GM18519 (cell line): ENCODE measurements around the gene CDRT4.

Experiments used
- ATAC-seq: cut with Tn5 transposase; IDR thresholded peaks from one replicate; pipeline ENCODE4 v1.9.1; 2021; ENCODE audit warnings: mild to moderate bottlenecking, moderate library complexity; ENCODE audit not compliant: unreplicated experiment, low FRiP score

The CDRT4 gene

GRCh38 chr17:15493693-15494035 is 26.2 kb upstream of the CDRT4 start:
- no peak for ATAC-seq

- no peak for ATAC-seq
Observed at GRCh38 chr17:15492791-15493692, 25.6 kb upstream of the CDRT4 start.

- ATAC-seq, result no peak
Observed at GRCh38 chr17:15492186-15492585, 24.8 kb upstream of the CDRT4 start.

GRCh38 chr17:15490634-15491261 is 23.3 kb upstream of the CDRT4 start:
- ATAC-seq, result no peak

GRCh38 chr17:15488557-15488956 is 21.1 kb upstream of the CDRT4 start:
- ATAC-seq, result no peak

GRCh38 chr17:15485045-15485444 is 17.6 kb upstream of the CDRT4 start:
- ATAC-seq, result no peak

GRCh38 chr17:15483431-15483830 is 16.0 kb upstream of the CDRT4 start:
- no peak for ATAC-seq

GRCh38 chr17:15482476-15482875 is 15.1 kb upstream of the CDRT4 start:
- ATAC-seq, result no peak

- no peak for ATAC-seq
Observed at GRCh38 chr17:15481481-15481880, 14.1 kb upstream of the CDRT4 start.

GRCh38 chr17:15480204-15480603 is 12.8 kb upstream of the CDRT4 start:
- ATAC-seq, result no peak

- ATAC-seq, result no peak
Observed at GRCh38 chr17:15479703-15480102, 12.3 kb upstream of the CDRT4 start.

GRCh38 chr17:15478845-15479244 is 11.4 kb upstream of the CDRT4 start:
- ATAC-seq, result no peak

GRCh38 chr17:15475631-15476354 is 8.4 kb upstream of the CDRT4 start:
- ATAC-seq, result no peak

GRCh38 chr17:15472891-15473290 is 5.5 kb upstream of the CDRT4 start:
- no peak for ATAC-seq

- ATAC-seq, result no peak
Observed at GRCh38 chr17:15470536-15470935, 3.1 kb upstream of the CDRT4 start.

GRCh38 chr17:15469260-15469659 is 1.8 kb upstream of the CDRT4 start:
- ATAC-seq, result no peak

GRCh38 chr17:15468126-15468525 is 705 bp upstream of the CDRT4 start:
- ATAC-seq, result no peak

GRCh38 chr17:15466131-15466530 is 1.3 kb downstream of the CDRT4 start:
- ATAC-seq, result no peak

GRCh38 chr17:15465045-15465701 is 2.2 kb downstream of the CDRT4 start:
- no peak for ATAC-seq

GRCh38 chr17:15464231-15464985 is 3.0 kb downstream of the CDRT4 start:
- no peak for ATAC-seq
